IPS-NIHi7 (cell line): ENCODE results near the gene RTN1.
A peak's percentile ranks its signal among the peaks of the same experiment; 100 is the strongest.

Experiments
- DNase-seq: peaks from one replicate; pipeline ENCODE4 v3.0.0; 2012; ENCODE audit warnings: mixed read lengths; ENCODE audit errors: extremely low spot score

The RTN1 gene

DNA sequence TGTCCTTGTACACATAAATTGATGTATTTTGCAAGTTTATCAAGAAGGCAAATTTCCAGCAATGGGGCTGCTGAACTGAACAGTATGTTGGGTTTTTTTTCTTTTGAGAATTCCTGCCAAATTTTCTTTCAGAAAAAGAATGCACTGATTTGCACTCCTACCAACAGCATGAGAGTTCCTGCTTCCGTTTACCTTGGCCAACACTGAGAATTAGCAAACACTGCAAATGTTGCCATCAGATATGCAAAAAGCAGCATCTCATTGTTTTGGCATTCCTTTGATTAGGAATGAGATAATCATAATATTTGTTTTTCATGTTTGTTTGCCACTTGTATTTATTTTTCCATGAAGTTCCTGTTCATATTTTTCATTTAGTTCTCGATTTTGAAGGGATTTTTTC, 82.4 kb downstream of the RTN1 start:
- no peak for DNase-seq

DNA sequence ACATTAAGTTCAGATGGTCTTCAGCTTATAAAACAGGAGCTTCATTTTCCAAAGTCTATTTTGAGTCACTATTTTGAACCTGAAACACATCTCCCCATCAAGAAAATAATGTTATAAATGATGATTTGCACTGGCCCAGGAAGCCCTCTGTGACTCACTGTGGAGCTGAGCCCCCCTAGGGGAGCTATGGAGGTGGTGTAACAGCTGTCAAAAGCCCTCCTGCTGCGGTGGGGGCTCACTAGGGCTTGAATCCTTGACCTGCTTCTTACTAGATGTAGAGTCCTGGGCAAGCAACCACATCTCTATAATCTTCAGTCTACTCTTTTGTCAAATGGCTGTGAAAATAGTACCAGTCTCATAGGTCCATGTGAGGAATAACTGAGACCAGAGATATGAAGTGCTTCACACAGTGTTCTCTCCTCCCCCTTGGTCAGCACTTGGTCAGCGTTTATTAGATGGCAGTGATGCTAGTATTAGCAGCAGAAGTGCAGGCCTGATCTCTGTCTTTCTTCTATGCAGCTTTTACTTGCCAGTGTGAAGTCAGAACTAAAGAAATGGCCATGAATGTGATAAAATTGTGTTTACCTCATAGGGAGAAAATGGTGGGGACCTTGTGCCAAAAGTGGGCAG, 83.4 kb downstream of the RTN1 start:
- peak; percentile 30 for DNase-seq

DNA sequence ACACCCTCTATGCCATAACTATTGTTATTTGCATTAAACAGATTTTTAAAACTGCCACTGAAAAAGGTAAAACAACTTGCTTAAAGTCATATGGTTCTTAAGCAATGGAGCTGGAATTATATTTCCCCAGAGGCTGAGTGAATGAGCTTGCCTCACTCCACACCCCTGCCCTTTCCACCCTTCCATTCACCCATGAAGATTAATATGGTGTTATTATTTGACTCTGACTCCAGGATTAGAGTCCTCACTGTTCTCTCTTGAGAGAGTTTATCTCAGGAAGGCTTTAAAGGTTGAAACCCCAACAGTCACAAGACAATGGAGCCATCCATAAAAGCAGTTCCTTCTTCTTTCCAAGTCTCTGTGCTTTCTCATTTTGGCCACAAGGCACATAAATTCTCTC, 84.9 kb downstream of the RTN1 start:
- no peak for DNase-seq

DNA sequence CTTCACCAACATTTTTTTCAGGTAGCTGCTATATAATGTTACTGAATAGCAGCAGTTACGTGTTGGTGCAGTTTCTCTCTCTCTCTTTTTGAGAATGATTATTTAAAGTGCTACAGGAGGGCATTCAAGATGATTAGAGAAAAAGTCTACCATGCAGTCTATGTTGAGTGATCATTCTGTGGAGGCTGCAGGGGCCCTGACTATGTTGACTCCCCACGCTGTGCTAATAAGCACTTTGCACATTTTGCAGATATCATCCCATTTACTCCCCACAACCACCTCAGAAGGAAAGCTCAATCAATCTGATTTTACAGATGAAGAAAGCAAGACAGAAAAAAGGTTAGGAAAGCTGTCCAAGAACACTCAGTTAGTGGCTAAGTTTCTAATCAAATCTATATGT, 87.8 kb downstream of the RTN1 start:
- no peak for DNase-seq

DNA sequence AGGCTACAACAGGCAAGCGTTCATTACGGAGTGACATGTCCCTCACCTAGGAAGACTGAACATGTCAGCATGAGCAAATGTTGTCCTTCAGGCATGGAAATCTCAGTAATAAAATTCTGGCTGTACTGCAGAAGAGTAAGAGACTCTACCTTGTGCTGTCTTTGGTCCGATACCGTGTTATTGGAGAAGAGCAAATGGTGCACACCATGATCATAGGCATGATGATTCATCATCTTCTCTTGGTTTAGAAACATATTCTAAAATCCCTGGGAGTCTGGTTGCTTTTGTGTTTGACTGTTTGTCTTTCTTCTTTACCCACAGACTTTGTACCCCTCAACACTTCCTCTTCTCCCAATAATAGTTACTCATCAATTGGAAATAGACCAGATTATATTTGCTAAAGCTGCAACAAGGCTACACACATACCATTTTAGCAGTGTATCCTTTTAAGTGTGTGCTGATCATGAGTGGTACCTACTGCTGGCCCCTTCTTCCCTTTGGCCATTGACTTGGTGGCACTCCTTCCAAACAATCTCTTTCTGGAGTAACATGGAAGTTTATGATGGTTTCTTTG, 93.5 kb downstream of the RTN1 start:
- no peak for DNase-seq

DNA sequence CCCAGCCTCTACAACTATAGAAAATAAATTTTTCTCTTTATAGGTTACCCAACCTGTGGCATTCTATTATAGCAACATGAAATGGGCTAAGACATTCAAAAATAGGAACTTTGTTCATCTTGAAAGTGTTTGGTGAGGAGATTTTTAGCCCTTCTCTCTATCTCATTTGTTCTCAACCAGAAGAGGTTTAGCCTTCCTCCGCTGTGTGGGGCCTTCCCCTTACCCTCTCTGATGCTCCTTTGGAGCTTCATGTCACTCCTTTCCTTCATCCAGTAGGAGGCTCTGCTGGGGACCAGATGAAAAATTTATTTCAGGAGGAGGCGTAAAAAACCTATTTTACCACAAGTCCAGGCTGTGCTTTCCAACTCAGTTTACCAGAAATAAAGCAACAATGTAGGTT, 94.1 kb downstream of the RTN1 start:
- DNase-seq, result no peak

DNA sequence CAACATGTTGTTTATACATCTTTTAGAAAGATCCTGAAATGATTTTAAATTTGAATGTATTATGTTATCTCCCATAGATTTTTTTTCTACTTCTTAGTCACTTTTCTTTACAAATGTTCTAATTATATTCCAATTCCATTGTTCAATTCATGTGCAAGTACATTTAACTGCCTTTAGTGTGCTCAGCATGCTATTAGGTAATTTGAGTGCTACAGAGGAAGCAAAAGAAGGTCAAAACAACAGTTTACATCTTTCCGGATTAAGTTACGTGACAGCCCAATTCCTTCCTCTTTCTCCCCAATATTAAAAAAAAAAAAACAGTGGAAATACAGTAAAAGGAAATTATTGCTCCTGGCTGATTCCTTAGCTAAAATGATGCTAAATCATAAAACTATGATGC, 98.3 kb downstream of the RTN1 start:
- no peak for DNase-seq

DNA sequence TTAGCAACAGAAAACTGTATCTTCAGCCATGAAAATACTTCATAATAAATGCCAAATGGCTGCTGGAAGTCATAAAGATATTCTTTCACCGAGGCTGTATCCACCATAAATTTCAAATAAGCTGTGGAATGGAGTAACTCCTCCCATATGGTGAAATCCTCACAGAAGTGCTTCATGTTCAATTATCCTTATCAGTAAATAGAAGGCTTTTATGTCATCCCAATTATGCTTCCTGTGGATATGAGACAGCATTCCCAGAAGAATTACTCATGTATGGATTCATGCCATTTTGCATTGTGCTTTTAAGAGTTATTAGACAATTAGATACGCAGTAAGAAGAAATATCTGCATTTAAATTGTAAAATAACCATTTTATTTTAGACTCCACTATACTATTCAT, 99.0 kb downstream of the RTN1 start:
- no peak for DNase-seq

DNA sequence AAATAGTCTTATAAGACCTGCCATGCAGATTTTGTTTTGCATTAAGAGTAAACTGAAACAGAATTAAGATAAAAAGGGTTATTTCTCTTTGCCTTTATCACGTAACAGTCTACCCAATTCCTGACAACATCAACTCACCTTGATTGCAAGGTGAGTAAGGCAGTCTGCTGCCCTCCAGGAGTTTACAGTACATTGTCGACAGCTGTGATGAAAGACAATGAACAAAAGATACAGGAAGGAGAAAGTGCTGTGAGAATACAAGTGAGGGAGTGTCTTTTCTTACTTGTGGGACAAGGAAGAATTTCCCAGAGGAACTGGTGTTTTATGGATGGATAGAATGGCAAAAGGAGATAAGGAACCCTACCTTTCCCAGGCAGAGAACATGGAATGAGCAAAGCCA, 101.0 kb downstream of the RTN1 start:
- no peak for DNase-seq

DNA sequence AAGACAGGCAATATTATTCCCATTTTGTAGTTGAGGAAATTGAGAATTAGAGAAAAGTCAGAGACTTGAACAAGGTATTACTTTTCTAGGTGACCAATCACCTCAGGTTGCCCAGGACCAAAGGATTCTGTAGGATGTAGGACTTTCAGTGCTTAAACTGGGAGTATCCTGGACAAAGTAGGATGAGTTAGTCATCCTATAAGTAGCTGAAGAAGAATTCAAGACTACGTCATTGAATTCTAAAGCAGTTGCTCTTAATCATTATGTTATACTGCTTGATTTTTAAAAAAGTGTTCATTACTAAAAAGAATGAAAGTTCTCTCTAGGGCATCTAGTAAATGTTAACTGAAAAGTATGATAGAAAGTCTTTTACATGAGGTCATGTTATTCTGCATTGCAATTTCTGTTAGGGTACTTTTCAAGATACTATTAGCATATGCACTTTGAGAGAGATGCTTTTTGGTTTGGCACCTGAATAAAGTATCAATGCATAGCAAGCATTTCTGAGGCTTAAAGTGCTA, 101.7 kb downstream of the RTN1 start:
- no peak for DNase-seq

DNA sequence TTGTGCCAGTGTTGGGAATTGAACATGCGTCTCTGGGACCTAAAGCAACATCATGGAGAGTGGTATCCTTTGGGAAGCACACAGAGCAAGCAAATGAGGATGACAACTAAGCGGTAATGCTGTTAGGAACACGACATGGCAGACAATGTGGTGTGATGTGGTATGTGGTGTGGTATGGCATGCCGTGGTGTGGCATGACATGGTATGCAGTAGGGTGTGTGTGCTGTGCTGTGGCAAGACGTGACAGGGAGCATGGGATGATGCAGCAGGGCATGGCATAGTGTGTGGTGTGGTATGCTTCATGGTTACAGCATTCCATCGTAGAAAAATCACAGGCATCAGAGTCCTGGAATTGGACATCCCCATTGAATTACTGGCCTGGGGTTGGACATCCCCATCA, 108.7 kb downstream of the RTN1 start:
- no peak for DNase-seq

DNA sequence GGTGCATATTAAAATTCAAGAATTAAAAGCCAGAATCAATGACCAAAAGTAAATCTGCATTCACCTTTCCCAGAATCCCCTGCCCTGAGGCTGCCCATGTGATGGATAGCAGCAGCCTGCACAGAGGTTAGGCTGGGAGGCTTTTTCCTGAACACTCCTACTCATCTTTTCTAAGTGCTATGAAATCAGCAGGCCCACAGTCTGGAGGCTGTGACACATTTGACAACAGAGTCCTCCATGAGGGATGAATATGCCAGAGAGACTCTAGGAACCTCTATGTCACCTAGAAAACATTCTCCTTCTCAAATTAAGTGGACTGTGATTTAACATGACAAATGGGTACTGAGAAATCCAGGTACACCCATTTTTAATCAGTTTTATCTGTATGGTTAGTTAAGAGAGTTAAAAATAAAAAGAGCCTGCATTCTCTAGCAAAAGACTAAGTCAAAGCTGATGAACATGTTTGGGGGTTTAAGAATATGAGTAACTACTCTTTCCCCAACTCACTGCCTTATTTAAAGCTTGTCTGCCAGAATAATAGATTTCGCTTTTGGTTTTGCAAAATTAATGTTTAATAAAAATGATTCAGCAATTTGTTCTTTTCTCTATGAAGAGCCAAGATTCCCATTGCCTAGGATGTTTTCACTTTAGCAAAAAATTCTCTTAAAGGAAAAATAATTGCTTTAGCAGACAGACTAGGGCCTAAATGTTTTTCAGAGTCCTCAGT, 115.0 kb downstream of the RTN1 start:
- no peak for DNase-seq

DNA sequence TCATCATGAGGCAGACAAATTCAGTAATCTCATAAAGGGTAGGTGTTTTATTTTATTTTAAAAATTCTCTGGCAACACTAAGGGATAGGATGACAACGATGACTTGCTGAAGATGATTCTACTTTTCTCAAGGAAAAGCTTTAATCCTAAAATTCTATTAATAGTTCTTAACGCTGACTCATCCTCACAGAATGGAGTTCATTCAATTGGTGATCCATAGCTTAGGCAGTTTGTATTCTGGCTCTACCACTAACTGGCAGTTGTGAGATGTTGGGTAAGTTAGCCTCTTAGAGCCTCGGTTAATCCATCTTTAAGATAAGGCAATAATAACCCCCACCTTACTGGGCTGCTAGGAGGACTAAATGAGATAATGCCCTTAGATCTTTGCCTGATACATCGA, 116.3 kb downstream of the RTN1 start:
- DNase-seq, result no peak

DNA sequence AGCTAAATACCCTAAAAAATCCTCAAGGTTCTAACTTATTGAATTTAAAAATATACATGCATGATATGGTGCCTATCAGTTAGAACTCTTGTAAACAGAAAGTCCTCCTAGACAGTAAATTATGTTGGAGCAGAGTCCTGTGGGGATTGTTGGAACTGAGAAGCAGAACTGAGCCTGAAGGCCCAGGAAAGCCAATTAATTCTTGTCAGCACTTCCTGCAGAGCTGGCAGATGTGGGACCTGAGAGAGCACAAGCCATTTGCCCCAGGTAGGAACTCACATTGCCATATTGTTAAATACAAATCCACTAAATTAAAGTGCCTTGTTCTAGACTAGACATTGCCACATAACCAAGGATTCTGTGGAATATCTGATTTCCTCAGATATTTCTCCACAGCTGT, 117.1 kb downstream of the RTN1 start:
- DNase-seq, result no peak

DNA sequence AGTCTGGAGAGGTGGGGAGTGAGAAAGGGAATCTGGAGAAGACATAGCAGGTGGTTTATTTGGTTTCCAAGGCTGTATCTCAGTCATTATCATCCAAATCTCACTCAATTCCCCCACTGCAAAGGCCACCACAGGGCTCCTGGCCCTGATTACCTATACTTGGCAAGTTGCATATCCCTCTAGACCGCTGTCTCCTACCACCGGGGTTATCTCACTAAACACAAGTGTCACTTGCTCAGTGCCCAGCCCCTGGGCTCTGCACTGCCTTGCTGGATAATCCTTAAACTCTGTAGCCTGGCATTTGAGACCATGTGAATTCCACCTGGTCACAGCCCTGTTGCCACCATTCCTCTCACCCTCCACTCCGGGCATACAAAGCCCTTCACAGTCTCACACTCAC, 119.0 kb downstream of the RTN1 start:
- no peak for DNase-seq

DNA sequence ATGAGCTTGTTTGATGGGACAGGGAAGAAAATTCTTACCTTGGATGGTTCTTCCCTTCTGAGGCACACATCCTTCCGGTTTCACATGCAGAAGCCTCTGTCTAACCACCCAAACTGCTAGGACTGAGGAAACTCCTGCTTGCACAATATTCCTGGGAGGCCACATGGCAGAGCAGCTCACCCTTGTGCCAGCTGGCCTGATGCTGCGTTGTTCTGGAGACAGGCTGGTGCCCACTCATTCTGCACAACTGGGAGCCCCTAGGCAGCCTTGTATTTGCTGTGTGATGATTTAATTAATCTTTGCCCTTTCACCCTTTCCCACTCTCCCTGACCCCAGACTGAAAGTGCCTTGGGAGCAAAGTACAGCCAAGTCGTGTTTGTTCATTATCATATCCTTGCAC, 130.8 kb downstream of the RTN1 start:
- no peak for DNase-seq

DNA sequence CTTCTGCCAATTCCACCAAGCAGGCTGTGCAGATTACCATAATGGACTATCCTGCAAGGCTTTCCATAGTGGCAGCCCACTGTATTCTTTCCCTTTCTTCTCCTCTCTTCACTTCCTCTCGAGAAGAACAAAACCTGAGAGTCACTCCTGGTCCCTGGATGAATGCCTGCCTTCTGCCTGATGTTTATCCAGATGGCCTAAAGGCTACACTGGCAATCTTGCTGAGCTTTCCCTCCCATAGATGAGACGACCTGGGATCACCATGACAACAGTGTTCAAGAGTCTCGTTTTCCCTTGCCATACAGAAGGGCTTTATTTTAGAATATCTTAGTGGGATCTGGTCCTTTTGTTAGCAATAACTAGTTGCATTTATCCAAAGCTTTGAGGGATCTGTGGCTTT, 142.3 kb downstream of the RTN1 start:
- no peak for DNase-seq

DNA sequence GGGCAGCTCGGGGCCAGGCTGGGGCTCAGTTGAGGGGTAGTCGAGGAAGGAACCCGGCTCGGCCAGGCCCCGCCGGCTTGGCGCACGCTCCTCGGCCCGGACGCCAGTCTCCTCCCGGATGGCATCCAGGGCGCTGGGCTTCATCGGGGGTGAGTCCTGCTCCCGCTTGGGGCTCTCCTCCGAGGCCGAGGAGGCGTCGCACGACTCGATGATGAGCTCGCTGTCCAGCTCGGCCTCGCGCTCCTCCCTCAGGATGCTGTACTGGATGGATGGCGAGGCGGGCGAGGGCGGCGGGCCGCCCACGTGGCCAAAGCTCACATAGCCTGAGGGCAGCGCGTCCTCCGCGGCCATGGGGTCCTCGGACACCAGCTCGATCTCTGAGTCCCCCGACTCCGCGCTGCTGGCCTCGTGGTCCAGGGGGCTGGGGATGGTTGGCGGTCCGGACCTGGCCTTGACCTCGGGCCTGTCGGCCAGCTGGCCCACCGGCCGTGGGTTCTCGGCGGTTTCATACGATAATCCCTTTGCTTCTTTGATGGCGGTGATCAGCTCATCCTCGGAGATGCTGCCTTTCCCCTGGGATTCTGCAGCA, 143.4 kb downstream of the RTN1 start:
- no peak for DNase-seq

DNA sequence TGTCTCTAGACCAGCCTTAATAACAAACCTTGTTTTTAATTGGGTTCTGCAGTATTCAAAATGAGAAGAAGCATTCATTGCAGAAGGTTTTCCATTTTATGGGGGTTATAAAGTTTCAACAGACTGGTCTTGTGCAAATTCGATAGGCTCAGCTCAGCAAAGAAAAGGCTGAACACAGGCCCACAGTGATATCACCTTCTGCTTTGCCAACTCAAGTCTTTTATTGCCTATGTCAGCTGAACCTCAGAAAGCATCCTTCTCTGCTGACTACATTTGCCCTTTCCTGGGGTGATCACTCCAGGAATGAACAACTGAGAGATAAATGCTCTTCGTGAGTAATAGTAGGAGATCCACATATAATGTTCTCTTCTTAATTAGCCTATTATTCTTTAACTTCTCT, 159.5 kb downstream of the RTN1 start:
- no peak for DNase-seq

DNA sequence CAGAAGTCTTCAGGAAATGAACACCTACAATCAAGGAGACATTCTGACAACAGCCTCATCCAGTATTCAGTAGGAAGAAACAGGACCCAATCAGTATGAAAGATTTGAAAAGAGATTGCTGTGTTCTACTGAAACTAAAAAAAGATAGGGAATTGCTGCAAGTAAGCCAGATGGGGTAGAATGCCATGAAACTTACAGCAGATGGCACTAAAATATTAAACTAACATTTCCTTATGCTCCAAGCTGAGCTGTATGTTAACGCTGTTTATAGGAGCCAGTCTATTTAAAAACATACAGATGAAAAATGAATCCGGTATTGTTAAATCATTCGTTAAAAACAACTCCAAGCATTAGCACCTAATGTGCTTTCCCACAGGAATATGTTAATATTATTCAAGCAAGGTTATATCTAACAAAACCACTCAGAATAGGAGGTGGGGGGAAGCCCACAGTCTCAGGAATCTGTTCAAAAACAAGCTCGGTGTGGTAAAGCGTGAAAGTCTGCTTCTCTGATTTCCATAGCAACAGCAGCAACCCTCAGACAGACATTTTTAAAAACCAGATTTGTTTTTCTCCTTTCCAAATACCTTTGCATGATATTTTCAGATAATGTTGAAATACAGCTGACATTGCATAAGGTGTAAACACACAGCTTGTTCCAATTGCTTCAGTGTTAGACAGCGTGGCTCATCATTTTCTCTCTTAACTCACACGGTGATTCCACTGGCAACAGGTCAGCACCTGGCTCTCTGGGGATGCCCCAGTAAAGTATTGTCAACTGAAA, 162.6 kb downstream of the RTN1 start:
- no peak for DNase-seq

DNA sequence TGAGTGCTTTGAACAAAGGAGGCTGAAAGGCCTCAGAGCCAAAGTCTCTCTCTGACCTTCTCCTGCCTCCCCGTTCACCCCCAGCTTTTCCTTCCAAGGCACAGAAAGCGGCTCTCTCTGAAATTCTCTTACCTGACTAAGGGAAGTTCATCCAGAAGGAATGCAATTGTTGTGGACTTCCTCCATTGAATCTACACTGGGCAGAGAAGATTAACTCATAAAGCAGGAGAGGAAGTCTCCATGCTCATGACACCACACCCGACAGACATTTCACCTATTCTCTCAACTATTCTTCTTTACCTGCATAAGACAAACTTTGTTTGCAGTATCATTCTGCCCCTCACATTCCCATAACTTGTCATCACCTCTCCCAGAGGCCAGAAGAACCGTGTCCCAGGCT, 164.7 kb downstream of the RTN1 start:
- no peak for DNase-seq

DNA sequence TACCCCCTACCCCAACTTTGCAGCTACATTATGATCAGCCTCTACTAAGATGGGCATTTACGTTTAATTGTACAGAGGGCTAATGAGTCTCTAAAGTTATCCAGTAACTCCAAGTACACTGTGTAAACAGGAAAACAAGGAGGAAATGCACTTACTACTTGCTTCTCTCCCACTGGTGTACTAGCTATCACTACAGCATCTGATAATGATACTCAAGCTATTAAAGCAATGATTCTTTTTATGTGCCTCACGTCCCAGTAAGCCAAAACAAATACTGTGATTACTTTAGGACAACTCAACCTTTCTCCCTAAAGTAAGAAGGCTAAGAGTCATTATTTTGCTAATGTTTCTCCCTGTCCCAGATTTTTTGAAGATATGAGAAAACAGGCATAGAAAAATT, 165.3 kb downstream of the RTN1 start:
- DNase-seq, result no peak
